Measurements from ENCODE around the gene ADAM30. TPM values are rescaled to one million over a fixed set of nuclear protein-coding genes. Genes with fewer than 3 reads are reported as not detected.
"Not testable (repeated sequence)": the region's sequence is repeated elsewhere in the genome, so short reads cannot be mapped to it uniquely, and the experiment has no call there.

The ADAM30 gene
- total RNA-seq, 1 experiment from 2014 or later: not detected

- BruUV-seq (replicated peaks): no TSS peak
- H3K27me3 ChIP-seq (ENCODE audit: control insufficient read depth, insufficient read depth, low read length): peaks cover 20% of the 10 kb centered on the region
- ChIA-PET CTCF (no interaction called here), POLR2A (no interaction called here)
- intact Hi-C loops (cut with micrococcal nuclease; ENCODE audit: unreplicated experiment): loop anchor here (10.0 kb wide), 1 partner anchor 85 kb away; no protein-coding TSS in a partner anchor
- H3K36me3 ChIP-seq (ENCODE audit: control insufficient read depth, insufficient read depth, low read length): no peaks in the 10 kb centered on the region
- H3K4me1 ChIP-seq (ENCODE audit: control insufficient read depth, insufficient read depth, low read length): no peaks in the 10 kb centered on the region
- in situ Hi-C loops (cut with HindIII; ENCODE audit: low pct_unique_long_range_greater_than_20kb, low sequenced_read_pairs): no loop called here
- no peak overlapping the region for H3K27ac ChIP-seq (ENCODE audit: low read length)
- TF ChIP-seq REST (IDR thresholded peaks at IDR 0.05; ENCODE audit: insufficient read depth in 1 of 2, low read depth in 2 of 2, low read length in 1 of 2): no peak
- TF ChIP-seq, protein P1, sequence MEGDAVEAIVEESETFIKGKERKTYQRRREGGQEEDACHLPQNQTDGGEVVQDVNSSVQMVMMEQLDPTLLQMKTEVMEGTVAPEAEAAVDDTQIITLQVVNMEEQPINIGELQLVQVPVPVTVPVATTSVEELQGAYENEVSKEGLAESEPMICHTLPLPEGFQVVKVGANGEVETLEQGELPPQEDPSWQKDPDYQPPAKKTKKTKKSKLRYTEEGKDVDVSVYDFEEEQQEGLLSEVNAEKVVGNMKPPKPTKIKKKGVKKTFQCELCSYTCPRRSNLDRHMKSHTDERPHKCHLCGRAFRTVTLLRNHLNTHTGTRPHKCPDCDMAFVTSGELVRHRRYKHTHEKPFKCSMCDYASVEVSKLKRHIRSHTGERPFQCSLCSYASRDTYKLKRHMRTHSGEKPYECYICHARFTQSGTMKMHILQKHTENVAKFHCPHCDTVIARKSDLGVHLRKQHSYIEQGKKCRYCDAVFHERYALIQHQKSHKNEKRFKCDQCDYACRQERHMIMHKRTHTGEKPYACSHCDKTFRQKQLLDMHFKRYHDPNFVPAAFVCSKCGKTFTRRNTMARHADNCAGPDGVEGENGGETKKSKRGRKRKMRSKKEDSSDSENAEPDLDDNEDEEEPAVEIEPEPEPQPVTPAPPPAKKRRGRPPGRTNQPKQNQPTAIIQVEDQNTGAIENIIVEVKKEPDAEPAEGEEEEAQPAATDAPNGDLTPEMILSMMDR (IDR thresholded peaks at IDR 0.05): no peak
- TF ChIP-seq POLR2AphosphoS5 (IDR thresholded peaks at IDR 0.05; ENCODE audit: low read depth, low read length): no peak
- no peak for TF ChIP-seq TCF7L2 (IDR thresholded peaks at IDR 0.05; ENCODE audit: low read depth, low read length)
- TF ChIP-seq SIN3A (IDR thresholded peaks at IDR 0.05; ENCODE audit: borderline replicate concordance, insufficient read depth, low read depth, low read length): no peak
- H3K9me3 ChIP-seq (ENCODE audit: control insufficient read depth, insufficient read depth, low read depth, low read length): no peaks in the 10 kb centered on the region
- H3K4me3 ChIP-seq (ENCODE audit: low read depth in 2 of 2, low read length in 2 of 2): no peak overlapping the region
- ATAC-seq: no peak
- DNase-seq (ENCODE audit: low read depth, low spot score): no peak
Measured at GRCh38 chr1:119859647-119860046, 36.7 kb downstream of the ADAM30 start.

GRCh38 chr1:119858556-119859214, 37.6 kb downstream of the ADAM30 start:
- in situ Hi-C loops (cut with HindIII; ENCODE audit: low pct_unique_long_range_greater_than_20kb, low sequenced_read_pairs); H3K4me1 ChIP-seq (ENCODE audit: control insufficient read depth, insufficient read depth, low read length); H3K9me3 ChIP-seq (ENCODE audit: control insufficient read depth, insufficient read depth, low read depth, low read length); BruUV-seq (replicated peaks); intact Hi-C loops (cut with micrococcal nuclease; ENCODE audit: unreplicated experiment); ATAC-seq; DNase-seq (ENCODE audit: low read depth, low spot score); CTCF ChIA-PET; H3K4me3 ChIP-seq (ENCODE audit: low read depth in 2 of 2, low read length in 2 of 2); H3K36me3 ChIP-seq (ENCODE audit: control insufficient read depth, insufficient read depth, low read length); H3K27ac ChIP-seq (ENCODE audit: low read length): not testable (repeated sequence)
- peaks cover 10% of the 10 kb centered on the region for H3K27me3 ChIP-seq (ENCODE audit: control insufficient read depth, insufficient read depth, low read length)
- POLR2A ChIA-PET: interaction anchor here (0.6 kb wide), 1 partner anchor 13 kb away, joined by 4 read pairs; no protein-coding TSS in a partner anchor

GRCh38 chr1:119858126-119858525, 38.2 kb downstream of the ADAM30 start:
- no TSS peak for BruUV-seq (replicated peaks)
- no peaks in the 10 kb centered on the region for H3K9me3 ChIP-seq (ENCODE audit: control insufficient read depth, insufficient read depth, low read depth, low read length)
- no peaks in the 10 kb centered on the region for H3K4me1 ChIP-seq (ENCODE audit: control insufficient read depth, insufficient read depth, low read length)
- ATAC-seq (no peak), DNase-seq (ENCODE audit: low read depth, low spot score) (no peak)
- no peak overlapping the region for H3K27ac ChIP-seq (ENCODE audit: low read length)
- in situ Hi-C loops (cut with HindIII; ENCODE audit: low pct_unique_long_range_greater_than_20kb, low sequenced_read_pairs): no loop called here
- TF ChIP-seq TCF7L2 (IDR thresholded peaks at IDR 0.05; ENCODE audit: low read depth, low read length) (no peak), SIN3A (IDR thresholded peaks at IDR 0.05; ENCODE audit: borderline replicate concordance, insufficient read depth, low read depth, low read length) (no peak), REST (IDR thresholded peaks at IDR 0.05; ENCODE audit: insufficient read depth in 1 of 2, low read depth in 2 of 2, low read length in 1 of 2) (no peak), POLR2AphosphoS5 (IDR thresholded peaks at IDR 0.05; ENCODE audit: low read depth, low read length) (no peak)
- TF ChIP-seq, protein P1 (IDR thresholded peaks at IDR 0.05): no peak
- ChIA-PET CTCF (no interaction called here), POLR2A (interaction anchor here (0.6 kb wide), 1 partner anchor 13 kb away, joined by 4 read pairs; no protein-coding TSS in a partner anchor)
- H3K27me3 ChIP-seq (ENCODE audit: control insufficient read depth, insufficient read depth, low read length): peaks cover 6% of the 10 kb centered on the region
- no peak overlapping the region for H3K4me3 ChIP-seq (ENCODE audit: low read depth in 2 of 2, low read length in 2 of 2)
- intact Hi-C loops (cut with micrococcal nuclease; ENCODE audit: unreplicated experiment): no loop called here
- H3K36me3 ChIP-seq (ENCODE audit: control insufficient read depth, insufficient read depth, low read length): no peaks in the 10 kb centered on the region
